Sigmoid colon (tissue), 7 donors: ENCODE results near the gene CARD6. TPM values are rescaled to one million over a fixed set of nuclear protein-coding genes. Genes with fewer than 3 reads are reported as not detected.

Source experiments
- DNase-seq: peaks from one replicate; pipeline ENCODE4 v3.0.0-alpha.2; 2019
- H3K27ac ChIP-seq, 4 donors: fragments of 200-600 bp; sonication (generic); one replicate each; pipeline ENCODE4 v1.5.1; 2016 to 2019; ENCODE audit warnings: mild to moderate bottlenecking in 1 of 4
- H3K27me3 ChIP-seq, 3 donors: fragments of 200-600 bp; sonication (generic); one replicate each; pipeline ENCODE4 v1.5.1; 2019; ENCODE audit warnings: mild to moderate bottlenecking in 1 of 3
- H3K36me3 ChIP-seq, 4 donors: fragments of 200-600 bp; sonication (generic); one replicate each; pipeline ENCODE4 v1.5.1; 2016 to 2019
- H3K4me1 ChIP-seq, 4 donors: fragments of 200-600 bp; sonication (generic); one replicate each; pipeline ENCODE4 v1.5.1; 2017 to 2019
- H3K4me3 ChIP-seq, 4 donors: fragments of 200-600 bp; sonication (generic); one replicate each; pipeline ENCODE4 v1.5.1; 2017 to 2019; ENCODE audit warnings: mild to moderate bottlenecking in 2 of 4, moderate library complexity in 1 of 4
- H3K9me3 ChIP-seq, 4 donors: fragments of 200-600 bp in 3 of 4; sonication (generic) in 3 of 4; one replicate each; pipeline versions ENCODE4 v1.5.1 to v1.6.1; 2013 to 2019
- EP300 ChIP-seq, 4 donors: sonication (generic); formaldehyde crosslinking; IDR thresholded peaks; one replicate each; pipeline ENCODE4 v1.6.1; 2017; ENCODE audit warnings: antibody characterized with exemption in 4 of 4
- POLR2A ChIP-seq, 2 donors: fragments of 450-650 bp; IDR thresholded peaks; one replicate each; pipeline ENCODE4 v1.6.1; 2016; ENCODE audit warnings: antibody characterized with exemption in 2 of 2, mild to moderate bottlenecking in 2 of 2, moderate library complexity in 2 of 2
- POLR2AphosphoS5 ChIP-seq, 4 donors: sonication (generic); formaldehyde crosslinking; IDR thresholded peaks; one replicate each; pipeline ENCODE4 v1.6.1; 2017; ENCODE audit warnings: antibody characterized with exemption in 4 of 4
- WGBS, 2 donors: extraction: QIAGEN DNeasy Blood & Tissue Kit; methylation state at CpG; one replicate each; pipeline ENCODE4 v1.1.7; 2013; 5-methylcytosine and 5-hydroxymethylcytosine counted together
- intact Hi-C: fragments of 100-400 bp; cut with DNase I; formaldehyde crosslinking; loops from one replicate; pipeline ENCODE4 v1.15.1; 2023
- polyA plus RNA-seq, 3 donors: library from polyadenylated mRNA; stranded (reverse); fragments of 200-250 nt; gene quantifications; one replicate each; pipeline ENCODE4 v1.2.3, GENCODE V29; 2013
- total RNA-seq, 4 donors: library from RNA; depleted of rRNA; stranded (reverse); fragments of >200 nt; gene quantifications; one replicate each; pipeline ENCODE4 v1.1.0, GENCODE V29; 2016
- TF ChIP-seq, protein P1 (sequence below), 4 experiments: fragments of 450-650 bp in 3 of 4; fragments of 200-600 bp in 1 of 4; IDR thresholded peaks; one replicate each; pipeline ENCODE4 v1.5.1; 2016 to 2019; ENCODE audit warnings: antibody characterized with exemption in 4 of 4, mild to moderate bottlenecking in 3 of 4, moderate library complexity in 2 of 4
- donor health status: healthy with polysubstance abuse.
- donor health status: Bipolar disorder and iron deficiency.
- donor health status: healthy.

CARD6 gene
- total and polyA plus RNA-seq, 7 donors, result 1.4 to 12.2 (median 4.8) TPM

DNA sequence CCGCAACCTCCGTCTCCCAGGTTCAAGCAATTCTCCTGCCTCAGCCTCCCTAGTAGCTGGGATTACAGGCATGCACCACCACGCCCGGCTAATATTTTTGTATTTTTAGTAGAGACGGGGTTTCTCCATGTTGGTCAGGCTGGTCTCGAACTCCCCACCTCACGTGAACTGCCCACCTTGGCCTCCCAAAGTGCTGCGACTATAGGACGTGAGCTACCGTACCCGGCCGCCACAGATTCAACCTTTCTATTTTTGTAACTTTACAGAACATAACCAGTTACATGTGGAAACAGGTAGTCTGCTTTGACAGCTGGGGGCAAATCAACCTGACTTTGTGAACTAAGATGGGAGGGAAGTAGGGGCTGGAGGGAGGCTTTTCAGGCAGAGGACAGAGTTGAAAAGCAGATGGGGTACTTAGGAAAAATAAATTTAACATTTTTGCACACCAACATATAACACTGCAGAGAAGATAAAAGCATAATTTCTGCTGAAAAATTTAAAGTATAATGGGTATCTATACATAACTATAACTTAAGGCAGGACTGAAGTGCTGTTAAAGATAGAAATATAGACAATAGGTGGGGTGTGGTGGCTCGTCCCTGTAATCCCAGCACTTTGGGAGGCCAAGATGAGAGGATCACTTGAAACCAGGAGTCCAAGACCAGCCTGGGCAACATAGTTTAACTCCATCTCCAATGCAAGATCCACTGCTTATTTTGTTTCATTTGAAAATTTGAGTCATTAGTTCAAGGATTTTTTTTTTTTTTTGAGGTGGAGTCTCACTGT, 11.2 kb upstream of the CARD6 start:
- H3K27me3 ChIP-seq, result no peaks in the 10 kb centered on the region
- TF ChIP-seq, protein P1, sequence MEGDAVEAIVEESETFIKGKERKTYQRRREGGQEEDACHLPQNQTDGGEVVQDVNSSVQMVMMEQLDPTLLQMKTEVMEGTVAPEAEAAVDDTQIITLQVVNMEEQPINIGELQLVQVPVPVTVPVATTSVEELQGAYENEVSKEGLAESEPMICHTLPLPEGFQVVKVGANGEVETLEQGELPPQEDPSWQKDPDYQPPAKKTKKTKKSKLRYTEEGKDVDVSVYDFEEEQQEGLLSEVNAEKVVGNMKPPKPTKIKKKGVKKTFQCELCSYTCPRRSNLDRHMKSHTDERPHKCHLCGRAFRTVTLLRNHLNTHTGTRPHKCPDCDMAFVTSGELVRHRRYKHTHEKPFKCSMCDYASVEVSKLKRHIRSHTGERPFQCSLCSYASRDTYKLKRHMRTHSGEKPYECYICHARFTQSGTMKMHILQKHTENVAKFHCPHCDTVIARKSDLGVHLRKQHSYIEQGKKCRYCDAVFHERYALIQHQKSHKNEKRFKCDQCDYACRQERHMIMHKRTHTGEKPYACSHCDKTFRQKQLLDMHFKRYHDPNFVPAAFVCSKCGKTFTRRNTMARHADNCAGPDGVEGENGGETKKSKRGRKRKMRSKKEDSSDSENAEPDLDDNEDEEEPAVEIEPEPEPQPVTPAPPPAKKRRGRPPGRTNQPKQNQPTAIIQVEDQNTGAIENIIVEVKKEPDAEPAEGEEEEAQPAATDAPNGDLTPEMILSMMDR (IDR thresholded peaks at IDR 0.05), result no peak
- TF ChIP-seq POLR2AphosphoS5 (IDR thresholded peaks at IDR 0.05), result no peak
- no peak for TF ChIP-seq POLR2A (IDR thresholded peaks at IDR 0.05)
- TF ChIP-seq EP300 (IDR thresholded peaks at IDR 0.05), result no peak
- peaks cover 4 to 80% (median 51%) of the 10 kb centered on the region in 4 donors for H3K36me3 ChIP-seq
- H3K4me1 ChIP-seq, result peaks cover 0 to 23% (median 16%) of the 10 kb centered on the region in 4 donors
- intact Hi-C loops, result loop anchor here (10.0 kb wide), 1 partner anchor 1095 kb away; the partner anchor contains the start of gene FBXO4
- no peak for DNase-seq
- H3K27ac ChIP-seq, result no peak overlapping the region
- no peaks in the 10 kb centered on the region for H3K9me3 ChIP-seq
- 94% methylated on average over 13 of the region's 13 CpGs for WGBS, 2 donors
- H3K4me3 ChIP-seq, result no peak overlapping the region

GRCh38 chr5:40831346-40832210, 9.6 kb upstream of the CARD6 start:
- Histone ChIP-seq H3K4me3 (no peak overlapping the region), H3K27ac (no peak overlapping the region), H3K27me3 (no peaks in the 10 kb centered on the region), H3K9me3 (no peaks in the 10 kb centered on the region), H3K4me1 (peaks cover 0 to 34% (median 16%) of the 10 kb centered on the region in 4 donors), H3K36me3 (peaks cover 4 to 74% (median 50%) of the 10 kb centered on the region in 4 donors)
- TF ChIP-seq POLR2A (IDR thresholded peaks at IDR 0.05), result no peak
- DNase-seq, result no peak
- intact Hi-C loops, result loop anchor here (10.0 kb wide), 1 partner anchor 1093 kb away; the partner anchor contains the start of gene FBXO4
- 70% methylated on average over 4 of the region's 4 CpGs for WGBS, 2 donors

- Histone ChIP-seq H3K36me3 (peaks cover 4 to 66% (median 44%) of the 10 kb centered on the region in 4 donors), H3K4me1 (peaks cover 0 to 34% (median 16%) of the 10 kb centered on the region in 4 donors), H3K9me3 (no peaks in the 10 kb centered on the region), H3K27me3 (no peaks in the 10 kb centered on the region), H3K4me3 (no peak overlapping the region), H3K27ac (no peak overlapping the region)
- no peak for DNase-seq
- no peak for TF ChIP-seq POLR2AphosphoS5 (IDR thresholded peaks at IDR 0.05)
- TF ChIP-seq POLR2A (IDR thresholded peaks at IDR 0.05), result no peak
- no peak for TF ChIP-seq EP300 (IDR thresholded peaks at IDR 0.05)
- TF ChIP-seq, protein P1 (IDR thresholded peaks at IDR 0.05), result no peak
- 78 to 88% methylated on average over 4 of the region's 4 CpGs for WGBS, 2 donors
- intact Hi-C loops, result loop anchor here (10.0 kb wide), 1 partner anchor 1092 kb away; the partner anchor contains the start of gene FBXO4
These were observed 8.8 kb upstream of the CARD6 start for GRCh38 chr5:40832345-40832744.

GRCh38 chr5:40833712-40834229, 7.4 kb upstream of the CARD6 start:
- WGBS, 2 donors, result 10 to 44% methylated on average over 13 of the region's 13 CpGs

More at GRCh38 chr5:40833712-40834229, 7.4 kb upstream of the CARD6 start:
- Histone ChIP-seq H3K27ac (peak overlapping the region; percentile 88 to 97 (median 95)), H3K4me1 (peaks cover 0 to 34% (median 16%) of the 10 kb centered on the region in 4 donors), H3K36me3 (peaks cover 0 to 52% (median 38%) of the 10 kb centered on the region in 4 donors), H3K9me3 (no peaks in the 10 kb centered on the region), H3K27me3 (no peaks in the 10 kb centered on the region), H3K4me3 (peak overlapping the region in 3 of 4 donors; percentile 53 to 75 (median 63))
- TF ChIP-seq POLR2A (IDR thresholded peaks at IDR 0.05) (no peak), EP300 (IDR thresholded peaks at IDR 0.05) (no peak), POLR2AphosphoS5 (IDR thresholded peaks at IDR 0.05) (no peak)
- TF ChIP-seq, protein P1 (IDR thresholded peaks at IDR 0.05), result no peak
- DNase-seq, result no peak
- intact Hi-C loops, result loop anchor here (2.0 to 10.0 kb wide), 2 partner anchors 79 to 1091 kb away; partner anchors contain the start of genes FBXO4 and TTC33
